ENCODE data around the gene IDE.

GRCh38 chr10:92505044-92505443 is 68.8 kb downstream of the IDE start:
- TF ChIP-seq EZH2 (IDR thresholded peaks at IDR 0.05), result no peak
- TF ChIP-seq SIN3A (IDR thresholded peaks at IDR 0.05; ENCODE audit: low read depth), result no peak
- no peak for TF ChIP-seq RAD21 (IDR thresholded peaks at IDR 0.05; ENCODE audit: low read depth)
- no peak for TF ChIP-seq POLR2AphosphoS5 (IDR thresholded peaks at IDR 0.05; ENCODE audit: low read depth, low read length)
- TF ChIP-seq CTCF (IDR thresholded peaks at IDR 0.05 in 2 of 3, conservative IDR thresholded peaks at IDR 0.05 in 1 of 3; ENCODE audit: borderline replicate concordance in 1 of 3, insufficient read depth in 1 of 3, low read depth in 2 of 3, low read length in 2 of 3), result no peak; a peak in 1 of 6 replicates
- TF ChIP-seq POLR2A (IDR thresholded peaks at IDR 0.05; ENCODE audit: borderline replicate concordance, extremely low read depth, insufficient read depth, insufficient read length), result no peak
